Measurements from ENCODE around the gene LARGE1. TPM values are rescaled to one million over a fixed set of nuclear protein-coding genes. Genes with fewer than 3 reads are reported as not detected.

Gene LARGE1
- total RNA-seq, 3 donors from 2014 or later, result 23.6 to 27.8 (median 26.1) TPM

DNA sequence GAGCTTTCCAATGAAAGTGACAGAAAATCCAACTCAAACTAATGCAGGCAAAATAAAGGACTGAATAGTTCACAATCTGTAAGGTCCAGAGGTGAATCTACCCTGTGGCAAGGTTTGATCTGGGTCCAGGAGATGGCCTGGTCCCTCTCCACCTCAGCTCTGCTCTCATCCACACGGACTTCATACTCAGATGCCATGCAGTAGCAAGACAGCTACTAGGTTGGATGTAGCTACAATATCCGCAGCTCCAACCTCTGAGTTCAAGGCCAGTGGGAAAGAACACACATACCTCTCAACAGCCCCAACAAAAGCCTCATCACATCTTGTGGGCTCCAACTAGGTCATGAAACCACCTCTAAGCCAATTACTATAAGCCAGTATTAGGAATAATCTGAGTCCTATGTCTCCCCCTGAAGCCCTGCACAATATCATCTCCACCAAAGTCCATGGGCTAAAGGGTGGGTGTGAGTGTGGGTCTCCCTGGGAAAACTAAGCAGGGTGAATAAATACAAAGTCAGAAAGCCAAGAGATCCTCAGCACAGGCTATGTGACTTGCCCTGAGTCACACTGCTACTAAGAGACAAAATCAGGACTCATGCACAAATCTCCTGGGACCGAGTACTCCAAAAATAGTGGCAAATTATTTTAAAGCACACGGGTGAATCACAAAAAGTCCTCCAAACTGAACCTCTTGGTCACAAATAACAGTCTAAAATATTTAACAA, 78.8 kb downstream of the LARGE1 start:
- H3K4me1 ChIP-seq, result no peaks in the 10 kb centered on the region
- TF ChIP-seq POLR2AphosphoS5 (IDR thresholded peaks at IDR 0.05), result no peak
- no peak for TF ChIP-seq POLR2A (IDR thresholded peaks at IDR 0.05)
- TF ChIP-seq, protein P1, sequence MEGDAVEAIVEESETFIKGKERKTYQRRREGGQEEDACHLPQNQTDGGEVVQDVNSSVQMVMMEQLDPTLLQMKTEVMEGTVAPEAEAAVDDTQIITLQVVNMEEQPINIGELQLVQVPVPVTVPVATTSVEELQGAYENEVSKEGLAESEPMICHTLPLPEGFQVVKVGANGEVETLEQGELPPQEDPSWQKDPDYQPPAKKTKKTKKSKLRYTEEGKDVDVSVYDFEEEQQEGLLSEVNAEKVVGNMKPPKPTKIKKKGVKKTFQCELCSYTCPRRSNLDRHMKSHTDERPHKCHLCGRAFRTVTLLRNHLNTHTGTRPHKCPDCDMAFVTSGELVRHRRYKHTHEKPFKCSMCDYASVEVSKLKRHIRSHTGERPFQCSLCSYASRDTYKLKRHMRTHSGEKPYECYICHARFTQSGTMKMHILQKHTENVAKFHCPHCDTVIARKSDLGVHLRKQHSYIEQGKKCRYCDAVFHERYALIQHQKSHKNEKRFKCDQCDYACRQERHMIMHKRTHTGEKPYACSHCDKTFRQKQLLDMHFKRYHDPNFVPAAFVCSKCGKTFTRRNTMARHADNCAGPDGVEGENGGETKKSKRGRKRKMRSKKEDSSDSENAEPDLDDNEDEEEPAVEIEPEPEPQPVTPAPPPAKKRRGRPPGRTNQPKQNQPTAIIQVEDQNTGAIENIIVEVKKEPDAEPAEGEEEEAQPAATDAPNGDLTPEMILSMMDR (IDR thresholded peaks at IDR 0.05), result no peak
- DNase-seq (ENCODE audit: low spot score in 2 of 2), result no peak
- H3K27me3 ChIP-seq, result no peaks in the 10 kb centered on the region
- intact Hi-C loops (cut with DNase I; ENCODE audit: low total_unique reads), result no loop called here
- H3K36me3 ChIP-seq, result no peaks in the 10 kb centered on the region
- H3K27ac ChIP-seq, result no peak overlapping the region
- no peak overlapping the region for H3K4me3 ChIP-seq
- no peaks in the 10 kb centered on the region for H3K9me3 ChIP-seq

GRCh38 chr22:33838644-33839043, 81.6 kb downstream of the LARGE1 start:
- Histone ChIP-seq H3K4me3 (no peak overlapping the region), H3K36me3 (no peaks in the 10 kb centered on the region), H3K27ac (no peak overlapping the region), H3K9me3 (no peaks in the 10 kb centered on the region), H3K27me3 (no peaks in the 10 kb centered on the region), H3K4me1 (no peaks in the 10 kb centered on the region)
- intact Hi-C loops (cut with DNase I; ENCODE audit: low total_unique reads), result no loop called here
- DNase-seq (ENCODE audit: low spot score in 2 of 2), result no peak
- TF ChIP-seq POLR2A (IDR thresholded peaks at IDR 0.05) (no peak), POLR2AphosphoS5 (IDR thresholded peaks at IDR 0.05) (no peak)

DNA sequence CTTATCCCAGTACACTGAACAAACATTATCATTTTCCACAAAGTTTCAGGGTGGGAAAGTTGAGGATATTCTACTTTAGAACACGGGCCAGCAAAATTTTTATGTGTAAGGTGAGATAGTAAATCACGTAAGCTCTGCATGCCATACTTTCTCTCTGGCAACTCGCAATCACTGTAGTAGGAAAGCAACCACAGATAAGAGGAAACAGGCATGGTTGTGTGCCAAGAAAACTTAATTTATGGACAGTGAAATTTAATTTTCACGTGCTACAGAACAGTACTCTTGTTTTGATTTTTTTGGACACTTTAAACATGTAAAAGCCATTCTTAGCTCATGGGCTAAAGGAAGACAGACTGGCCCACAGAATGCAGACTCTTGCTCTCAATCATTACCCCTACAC, 82.5 kb downstream of the LARGE1 start:
- no peaks in the 10 kb centered on the region for H3K9me3 ChIP-seq
- intact Hi-C loops (cut with DNase I; ENCODE audit: low total_unique reads), result no loop called here
- TF ChIP-seq, protein P1 (IDR thresholded peaks at IDR 0.05), result no peak
- TF ChIP-seq POLR2AphosphoS5 (IDR thresholded peaks at IDR 0.05) (no peak), POLR2A (IDR thresholded peaks at IDR 0.05) (no peak)
- H3K36me3 ChIP-seq, result no peaks in the 10 kb centered on the region
- no peak overlapping the region for H3K4me3 ChIP-seq
- H3K4me1 ChIP-seq, result no peaks in the 10 kb centered on the region
- H3K27ac ChIP-seq, result no peak overlapping the region
- no peak for DNase-seq (ENCODE audit: low spot score in 2 of 2)
- no peaks in the 10 kb centered on the region for H3K27me3 ChIP-seq

GRCh38 chr22:33835265-33835664, 85.0 kb downstream of the LARGE1 start:
- H3K36me3 ChIP-seq, result no peaks in the 10 kb centered on the region
- no peaks in the 10 kb centered on the region for H3K27me3 ChIP-seq
- no peaks in the 10 kb centered on the region for H3K4me1 ChIP-seq
- H3K4me3 ChIP-seq, result no peak overlapping the region
- intact Hi-C loops (cut with DNase I; ENCODE audit: low total_unique reads), result no loop called here
- H3K9me3 ChIP-seq, result no peaks in the 10 kb centered on the region
- DNase-seq (ENCODE audit: low spot score in 2 of 2), result no peak
- H3K27ac ChIP-seq, result no peak overlapping the region
- TF ChIP-seq, protein P1 (IDR thresholded peaks at IDR 0.05), result no peak
- no peak for TF ChIP-seq POLR2A (IDR thresholded peaks at IDR 0.05)
- TF ChIP-seq POLR2AphosphoS5 (IDR thresholded peaks at IDR 0.05), result no peak

DNA sequence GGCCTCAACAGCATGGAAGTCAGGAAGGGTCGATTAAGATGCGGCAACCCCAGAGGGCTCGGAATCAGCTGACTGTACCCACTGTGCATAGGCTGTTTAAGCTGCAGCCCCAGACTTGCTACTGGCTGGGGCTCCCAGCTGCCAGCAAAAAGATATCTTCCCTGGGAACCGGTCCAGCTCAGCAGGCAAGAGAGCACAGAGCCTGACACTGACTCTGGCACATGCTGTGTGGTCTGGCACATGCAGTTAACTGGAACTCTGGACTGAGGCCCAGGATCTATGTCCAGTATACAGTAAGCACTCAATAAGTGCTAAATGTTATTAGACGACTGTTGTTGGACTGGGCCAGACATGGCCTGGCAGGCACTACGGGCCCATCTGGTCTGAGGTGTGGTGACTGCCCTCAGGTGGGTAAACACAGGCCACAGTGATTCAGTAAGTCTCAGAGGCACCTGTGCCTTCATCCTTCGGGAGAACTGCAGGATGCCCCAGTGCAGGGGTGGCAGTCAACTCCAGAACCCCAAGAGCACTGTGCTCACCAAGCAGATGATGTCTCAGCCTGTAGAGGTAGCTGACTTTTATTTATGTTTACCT, 87.6 kb downstream of the LARGE1 start:
- Histone ChIP-seq H3K4me1 (no peaks in the 10 kb centered on the region), H3K36me3 (no peaks in the 10 kb centered on the region), H3K9me3 (no peaks in the 10 kb centered on the region), H3K4me3 (no peak overlapping the region), H3K27me3 (no peaks in the 10 kb centered on the region), H3K27ac (no peak overlapping the region)
- TF ChIP-seq POLR2AphosphoS5 (IDR thresholded peaks at IDR 0.05), result no peak
- no peak for TF ChIP-seq POLR2A (IDR thresholded peaks at IDR 0.05)
- TF ChIP-seq, protein P1 (IDR thresholded peaks at IDR 0.05), result no peak
- DNase-seq (ENCODE audit: low spot score in 2 of 2), result no peak
- intact Hi-C loops (cut with DNase I; ENCODE audit: low total_unique reads), result no loop called here
